Neural crest cell (in vitro differentiated cells): ENCODE results near the gene MISP3. TPM values are rescaled to one million over a fixed set of nuclear protein-coding genes. Genes with fewer than 3 reads are reported as not detected.

Experiments used
- DNase-seq: peaks from one replicate; pipeline ENCODE4 v3.0.0; 2021; ENCODE audit warnings: low read depth, mixed read lengths, low spot score
- H3K27ac Mint-ChIP-seq: one replicate; pipeline ENCODE4 v1.8.0; 2021; ENCODE audit warnings: mild to moderate bottlenecking, mixed read lengths; ENCODE audit not compliant: unreplicated experiment
- H3K27me3 Mint-ChIP-seq: 2 replicates; pipeline ENCODE4 v1.8.0; 2021; ENCODE audit warnings: low read depth, mild to moderate bottlenecking, mixed read lengths
- H3K36me3 Mint-ChIP-seq: 2 replicates; pipeline ENCODE4 v1.8.0; 2021; ENCODE audit warnings: low read depth, mild to moderate bottlenecking, mixed read lengths
- H3K4me1 Mint-ChIP-seq: 2 replicates; pipeline ENCODE4 v1.8.0; 2021; ENCODE audit warnings: mixed read lengths
- H3K4me3 Mint-ChIP-seq: one replicate; pipeline ENCODE4 v1.8.0; 2021; ENCODE audit warnings: mild to moderate bottlenecking, mixed read lengths
- H3K9me3 Mint-ChIP-seq: 2 replicates; pipeline ENCODE4 v1.8.0; 2021; ENCODE audit warnings: mixed read lengths
- total RNA-seq: library from RNA; stranded (reverse); gene quantifications from 2 replicates; pipeline ENCODE4 v1.2.1, GENCODE V29; 2021
- TF ChIP-seq, protein P1 (sequence below): fragments of 200-600 bp; sonication (generic); conservative IDR thresholded peaks from 2 replicates; pipeline ENCODE4 v1.5.0; 2021; ENCODE audit warnings: antibody characterized with exemption, mild to moderate bottlenecking

The MISP3 gene
- total RNA-seq, 1 donor from 2014 or later = 0.98 TPM

DNA sequence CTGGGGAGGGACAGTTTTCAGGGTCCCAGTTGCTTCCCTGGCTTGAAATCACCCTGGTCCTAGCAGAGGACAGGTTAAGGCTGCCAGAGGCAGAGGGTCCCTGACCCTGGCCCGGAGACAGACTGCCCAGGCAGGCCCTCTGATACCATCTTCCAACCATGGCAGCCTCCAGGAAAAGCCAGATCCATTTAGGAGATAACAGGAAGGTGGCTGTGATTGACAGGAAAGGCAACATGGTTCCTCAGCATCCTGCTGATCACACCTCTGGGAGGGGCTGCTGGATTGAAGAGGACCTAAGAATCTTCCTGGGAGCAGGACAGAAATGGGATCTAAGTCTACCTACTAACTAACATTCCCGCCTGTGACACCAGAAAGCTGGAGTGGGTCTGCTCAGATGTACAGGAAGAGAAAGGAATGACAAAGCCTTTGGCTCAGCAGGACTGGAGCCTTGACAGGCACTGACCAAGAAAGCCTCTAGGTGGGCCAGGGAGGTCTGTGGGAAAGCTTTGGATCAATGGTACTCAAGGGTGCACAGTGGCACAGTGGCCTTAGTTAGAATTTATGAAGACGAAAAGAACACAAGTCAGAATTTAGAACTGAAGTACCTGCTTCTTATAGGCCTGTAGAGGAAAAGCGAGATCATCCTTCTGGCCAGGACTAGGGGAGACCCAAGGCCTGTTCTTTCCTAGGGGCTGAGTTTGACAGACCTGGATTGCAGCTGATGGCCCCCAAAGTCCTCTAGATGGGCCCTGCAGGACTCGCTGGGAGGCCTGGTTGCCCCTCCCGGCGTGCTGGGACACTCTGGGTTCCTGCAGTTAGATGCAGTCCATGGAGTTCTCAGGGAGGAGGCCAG, 47.3 kb downstream of the MISP3 start:
- Mint-ChIP-seq H3K4me1 (peaks cover 26% of the 10 kb centered on the region), H3K27me3 (no peaks in the 10 kb centered on the region), H3K4me3 (peak overlapping the region; percentile 65), H3K27ac (no peak overlapping the region), H3K36me3 (peaks cover 3% of the 10 kb centered on the region), H3K9me3 (no peaks in the 10 kb centered on the region)
- TF ChIP-seq, protein P1, sequence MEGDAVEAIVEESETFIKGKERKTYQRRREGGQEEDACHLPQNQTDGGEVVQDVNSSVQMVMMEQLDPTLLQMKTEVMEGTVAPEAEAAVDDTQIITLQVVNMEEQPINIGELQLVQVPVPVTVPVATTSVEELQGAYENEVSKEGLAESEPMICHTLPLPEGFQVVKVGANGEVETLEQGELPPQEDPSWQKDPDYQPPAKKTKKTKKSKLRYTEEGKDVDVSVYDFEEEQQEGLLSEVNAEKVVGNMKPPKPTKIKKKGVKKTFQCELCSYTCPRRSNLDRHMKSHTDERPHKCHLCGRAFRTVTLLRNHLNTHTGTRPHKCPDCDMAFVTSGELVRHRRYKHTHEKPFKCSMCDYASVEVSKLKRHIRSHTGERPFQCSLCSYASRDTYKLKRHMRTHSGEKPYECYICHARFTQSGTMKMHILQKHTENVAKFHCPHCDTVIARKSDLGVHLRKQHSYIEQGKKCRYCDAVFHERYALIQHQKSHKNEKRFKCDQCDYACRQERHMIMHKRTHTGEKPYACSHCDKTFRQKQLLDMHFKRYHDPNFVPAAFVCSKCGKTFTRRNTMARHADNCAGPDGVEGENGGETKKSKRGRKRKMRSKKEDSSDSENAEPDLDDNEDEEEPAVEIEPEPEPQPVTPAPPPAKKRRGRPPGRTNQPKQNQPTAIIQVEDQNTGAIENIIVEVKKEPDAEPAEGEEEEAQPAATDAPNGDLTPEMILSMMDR = no peak
- DNase-seq = no peak

DNA sequence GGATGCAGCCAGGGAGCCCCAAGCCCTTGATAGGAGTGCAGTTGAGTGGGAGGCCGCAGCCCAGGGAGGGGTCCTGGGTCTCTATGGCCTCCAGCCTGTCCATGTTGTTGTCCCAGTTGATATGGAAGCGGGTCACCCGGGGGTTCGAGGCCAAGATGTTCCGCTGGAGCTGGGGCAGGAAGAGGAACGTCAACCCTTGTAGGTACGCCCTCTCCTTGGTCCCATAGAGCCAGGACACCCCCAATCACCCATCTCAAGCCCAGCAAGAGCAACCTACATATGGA, 47.9 kb downstream of the MISP3 start:
- peaks cover 25% of the 10 kb centered on the region for H3K4me1 Mint-ChIP-seq
- no peaks in the 10 kb centered on the region for H3K27me3 Mint-ChIP-seq
- no peak overlapping the region for H3K27ac Mint-ChIP-seq
- TF ChIP-seq, protein P1 = no peak
- H3K36me3 Mint-ChIP-seq = peaks cover 3% of the 10 kb centered on the region
- H3K4me3 Mint-ChIP-seq = no peak overlapping the region
- DNase-seq = no peak
- H3K9me3 Mint-ChIP-seq = no peaks in the 10 kb centered on the region

DNA sequence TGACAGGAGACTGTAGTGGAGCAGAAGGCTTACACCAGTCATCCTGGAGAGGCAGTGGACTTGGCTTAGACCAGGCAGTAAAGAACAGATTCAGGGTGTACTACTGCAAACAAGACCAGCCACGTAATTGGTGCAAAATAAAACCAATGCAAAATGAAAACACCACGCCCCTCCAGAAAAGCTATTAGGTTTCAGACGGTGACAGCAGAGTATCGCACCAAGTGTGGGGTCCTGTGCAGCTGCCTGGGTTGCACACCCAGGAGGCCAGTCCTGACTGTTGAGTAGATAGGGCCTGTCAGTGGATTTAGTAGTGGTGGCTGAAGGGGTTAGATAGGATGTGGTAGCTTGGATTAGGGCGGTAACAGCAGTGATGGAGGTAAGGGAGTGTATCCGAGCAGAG, 50.3 kb downstream of the MISP3 start:
- no peak overlapping the region for H3K27ac Mint-ChIP-seq
- H3K36me3 Mint-ChIP-seq = peaks cover 3% of the 10 kb centered on the region
- no peaks in the 10 kb centered on the region for H3K9me3 Mint-ChIP-seq
- peak overlapping the region; percentile 36 for H3K4me3 Mint-ChIP-seq
- TF ChIP-seq, protein P1 = no peak
- no peak for DNase-seq
- no peaks in the 10 kb centered on the region for H3K27me3 Mint-ChIP-seq
- H3K4me1 Mint-ChIP-seq = peaks cover 11% of the 10 kb centered on the region

Other genes with a start within 250 kb of the MISP3 start
- 0.73 and 1.6 TPM in 2 replicates for gene NANOS3, start 195.7 kb upstream of the MISP3 start, total RNA-seq
- gene BRME1, start 166.7 kb upstream of the MISP3 start, total RNA-seq = 15.0 and 15.1 TPM in 2 replicates
- gene CC2D1A, start 166.6 kb upstream of the MISP3 start, total RNA-seq = 31.7 and 32.4 TPM in 2 replicates
- gene PODNL1, start 134.4 kb upstream of the MISP3 start, total RNA-seq = 0.14 and 0.42 TPM in 2 replicates
- gene DCAF15, start 120.3 kb upstream of the MISP3 start, total RNA-seq = 83.5 and 85.6 TPM in 2 replicates
- 17.6 and 19.9 TPM in 2 replicates for gene RFX1, start 66.5 kb upstream of the MISP3 start, total RNA-seq
- gene RLN3, start 44.6 kb upstream of the MISP3 start, total RNA-seq = not detected in 2 replicates
- gene IL27RA, start 41.0 kb upstream of the MISP3 start, total RNA-seq = 4.8 and 5.0 TPM in 2 replicates
- gene PALM3, start 10.7 kb upstream of the MISP3 start, total RNA-seq = 5.2 and 5.7 TPM in 2 replicates
- gene C19orf67, start 13.0 kb downstream of the MISP3 start, total RNA-seq = not detected in 2 replicates
- gene SAMD1, start 18.0 kb downstream of the MISP3 start, total RNA-seq = 67.2 and 71.9 TPM in 2 replicates
- 103 TPM in 2 replicates for gene PRKACA, start 45.0 kb downstream of the MISP3 start, total RNA-seq
- gene ASF1B, start 63.8 kb downstream of the MISP3 start, total RNA-seq = 54.8 and 55.6 TPM in 2 replicates
- gene ADGRL1, start 133.4 kb downstream of the MISP3 start, total RNA-seq = 34.6 and 38.5 TPM in 2 replicates